Stomach (tissue), 9 donors: ENCODE results near the gene GPRC5B. TPM values are rescaled to one million over a fixed set of nuclear protein-coding genes. Genes with fewer than 3 reads are reported as not detected.
A peak's percentile ranks its signal among the peaks of the same experiment; 100 is the strongest.

Experiments
- DNase-seq, 2 donors: peaks; one replicate each; pipeline versions ENCODE4 v3.0.0 to v3.0.0-alpha.2; 2013 to 2019
- H3K27ac ChIP-seq, 5 donors: fragments of 200-600 bp in 4 of 5; sonication (generic) in 4 of 5; one replicate each; pipeline ENCODE4 v1.5.1; 2013 to 2019; ENCODE audit warnings: mild to moderate bottlenecking in 1 of 5, moderate library complexity in 1 of 5
- H3K27me3 ChIP-seq, 3 donors: fragments of 200-600 bp; sonication (generic); one replicate each; pipeline ENCODE4 v1.5.1; 2017 to 2019; ENCODE audit warnings: mixed run types in 1 of 3
- H3K36me3 ChIP-seq, 4 donors: fragments of 200-600 bp; sonication (generic); 1 replicate in 3 of 4; 2 replicates in 1 of 4; pipeline ENCODE4 v1.5.1; 2016 to 2019
- H3K4me1 ChIP-seq, 4 donors: fragments of 200-600 bp; sonication (generic); one replicate each; pipeline ENCODE4 v1.5.1; 2016 to 2019
- H3K4me3 ChIP-seq, 4 donors: fragments of 200-600 bp; sonication (generic) in 3 of 4; one replicate each; pipeline ENCODE4 v1.5.1; 2016 to 2019; ENCODE audit warnings: mild to moderate bottlenecking in 1 of 4
- H3K9me3 ChIP-seq, 4 donors: fragments of 200-600 bp; sonication (generic); one replicate each; pipeline ENCODE4 v1.5.1; 2016 to 2019
- CTCF ChIP-seq, 7 experiments: fragments of 450-650 bp in 4 of 7; fragments of 200-600 bp in 3 of 7; sonication (generic) in 3 of 7; IDR thresholded peaks; one replicate each; pipeline ENCODE4 v1.5.1; 2016 to 2019; ENCODE audit warnings: antibody characterized with exemption in 7 of 7, control low read depth in 2 of 7, mild to moderate bottlenecking in 1 of 7
- EP300 ChIP-seq: sonication (generic); formaldehyde crosslinking; IDR thresholded peaks from one replicate; pipeline ENCODE4 v1.6.1; 2017; ENCODE audit warnings: antibody characterized with exemption
- POLR2A ChIP-seq, 4 donors: fragments of 450-650 bp; IDR thresholded peaks; one replicate each; pipeline ENCODE4 v1.6.1; 2016; ENCODE audit warnings: antibody characterized with exemption in 4 of 4, control low read depth in 2 of 4, mild to moderate bottlenecking in 1 of 4, moderate library complexity in 1 of 4
- POLR2AphosphoS5 ChIP-seq, 3 donors: sonication (generic); formaldehyde crosslinking; IDR thresholded peaks; one replicate each; pipeline ENCODE4 v1.6.1; 2016; ENCODE audit warnings: antibody characterized with exemption in 3 of 3
- WGBS, 5 donors: extraction: QIAGEN DNeasy Blood & Tissue Kit in 3 of 5; methylation state at CpG; one replicate each; pipeline versions ENCODE4 v1.1.5 to v1.1.7; 2013 to 2018; 5-methylcytosine and 5-hydroxymethylcytosine counted together
- intact Hi-C: fragments of 100-400 bp; cut with DNase I; formaldehyde crosslinking; loops from one replicate; pipeline ENCODE4 v1.15.1; 2023; ENCODE audit warnings: low total_unique reads
- polyA plus RNA-seq, 3 donors: library from polyadenylated mRNA; stranded (reverse); fragments of 200-250 nt; gene quantifications; one replicate each; pipeline ENCODE4 v1.2.3, GENCODE V29; 2013
- total RNA-seq, 5 donors: library from RNA; depleted of rRNA; stranded (reverse); fragments of >200 nt; gene quantifications; one replicate each; pipeline versions ENCODE4 v1.1.0 to v1.2.3, GENCODE V29; 2014 to 2016
- donor health status: healthy with polysubstance abuse.
- donor health status: Bipolar disorder and iron deficiency.
- donor health status: healthy.

Gene GPRC5B
- total and polyA plus RNA-seq, 8 donors = 6.1 to 77.2 (median 24.6) TPM

DNA sequence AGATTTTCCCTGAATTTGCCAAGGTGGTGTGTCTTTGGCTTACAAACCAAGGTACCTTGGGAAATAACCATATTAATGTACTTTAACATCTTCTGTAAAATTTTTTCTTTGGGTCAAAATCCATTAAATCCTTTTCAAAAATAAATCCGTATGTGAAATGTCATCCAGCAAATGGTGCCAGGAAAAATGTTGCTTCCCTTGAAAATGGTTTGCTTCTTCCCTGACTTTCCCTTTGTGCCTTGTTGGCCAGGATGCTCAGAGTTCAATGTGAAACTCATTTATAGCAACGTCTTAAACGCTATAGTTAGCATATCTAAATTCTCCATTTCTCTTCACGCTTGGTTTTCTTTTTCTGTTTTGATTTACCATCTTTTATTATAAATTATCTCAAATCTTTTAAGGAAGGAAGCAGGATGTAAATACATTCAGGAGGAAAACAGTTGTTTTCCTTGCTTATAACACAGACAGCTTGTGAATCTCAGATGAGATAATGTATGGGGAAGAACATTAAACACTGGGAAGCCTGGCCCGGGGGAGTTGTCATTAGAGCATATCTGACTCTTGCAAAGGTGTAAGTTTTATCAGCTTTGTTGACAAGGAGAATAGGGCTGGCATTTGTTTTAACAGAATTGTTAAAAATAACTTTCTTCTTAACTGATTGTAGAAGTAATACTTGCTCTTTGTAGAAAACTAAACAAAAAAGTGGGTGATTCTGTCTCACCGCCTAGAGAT, 42.1 kb downstream of the GPRC5B start:
- Histone ChIP-seq H3K4me1 (peaks cover 0 to 10% (median 2%) of the 10 kb centered on the region in 4 donors), H3K4me3 (no peak overlapping the region), H3K27me3 (no peaks in the 10 kb centered on the region), H3K36me3 (no peaks in the 10 kb centered on the region), H3K9me3 (no peaks in the 10 kb centered on the region), H3K27ac (no peak overlapping the region)
- TF ChIP-seq CTCF (IDR thresholded peaks at IDR 0.05) (no peak), POLR2A (IDR thresholded peaks at IDR 0.05) (no peak), POLR2AphosphoS5 (IDR thresholded peaks at IDR 0.05) (no peak), EP300 (no peak)
- DNase-seq = no peak
- intact Hi-C loops = no loop called here
- 44 to 62% (median 47%) methylated on average over 6 of the region's 6 CpGs for WGBS, 5 donors

DNA sequence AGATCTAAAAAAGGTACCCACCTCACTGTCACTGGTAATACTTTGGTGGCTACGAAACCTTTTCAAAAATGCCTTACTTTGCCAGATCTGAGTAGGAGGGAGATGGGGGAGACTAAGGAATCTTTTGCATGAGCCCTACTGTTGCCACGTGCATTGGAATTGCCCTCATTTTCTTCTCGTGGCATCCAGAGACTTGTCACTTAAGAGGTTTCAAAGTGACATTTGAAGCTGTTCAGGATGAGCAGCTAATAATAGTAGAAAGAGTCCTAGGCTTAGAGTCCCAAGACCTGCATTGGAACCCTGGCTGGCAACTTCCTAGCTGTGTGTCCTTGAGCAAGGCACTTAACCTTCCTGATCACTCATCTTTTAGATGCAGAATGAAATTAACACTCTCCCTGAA, 43.5 kb downstream of the GPRC5B start:
- 72 to 94% (median 81%) methylated on average over 3 of the region's 3 CpGs for WGBS, 5 donors
- Histone ChIP-seq H3K36me3 (no peaks in the 10 kb centered on the region), H3K4me1 (peaks cover 0 to 13% (median 2%) of the 10 kb centered on the region in 4 donors), H3K9me3 (no peaks in the 10 kb centered on the region), H3K27ac (no peak overlapping the region), H3K27me3 (no peaks in the 10 kb centered on the region), H3K4me3 (no peak overlapping the region)
- no peak for DNase-seq
- intact Hi-C loops = no loop called here
- TF ChIP-seq EP300 = no peak
- TF ChIP-seq POLR2A (IDR thresholded peaks at IDR 0.05) = no peak
- TF ChIP-seq POLR2AphosphoS5 (IDR thresholded peaks at IDR 0.05) = no peak

GRCh38 chr16:19840524-19841110, 44.0 kb downstream of the GPRC5B start:
- peak in 1 of 2 donors; percentile 41 for DNase-seq
- TF ChIP-seq CTCF (IDR thresholded peaks at IDR 0.05) (no peak), POLR2A (IDR thresholded peaks at IDR 0.05) (no peak), POLR2AphosphoS5 (IDR thresholded peaks at IDR 0.05) (no peak), EP300 (no peak)
- Histone ChIP-seq H3K4me1 (peaks cover 0 to 13% (median 2%) of the 10 kb centered on the region in 4 donors), H3K9me3 (no peaks in the 10 kb centered on the region), H3K27ac (no peak overlapping the region), H3K4me3 (no peak overlapping the region), H3K36me3 (no peaks in the 10 kb centered on the region), H3K27me3 (no peaks in the 10 kb centered on the region)
- intact Hi-C loops = no loop called here
- 51 to 60% (median 56%) methylated on average over 3 of the region's 3 CpGs for WGBS, 5 donors

GRCh38 chr16:19837984-19838707, 46.5 kb downstream of the GPRC5B start:
- Histone ChIP-seq H3K4me3 (no peak overlapping the region), H3K36me3 (peaks cover 0 to 6% (median 0%) of the 10 kb centered on the region in 4 donors), H3K27ac (no peak overlapping the region), H3K9me3 (no peaks in the 10 kb centered on the region), H3K4me1 (peaks cover 0 to 13% (median 2%) of the 10 kb centered on the region in 4 donors), H3K27me3 (no peaks in the 10 kb centered on the region)
- intact Hi-C loops = no loop called here
- 83 to 87% (median 85%) methylated on average over 11 to 13 of the region's 13 CpGs for WGBS, 5 donors
- no peak for TF ChIP-seq POLR2A (IDR thresholded peaks at IDR 0.05)
- TF ChIP-seq POLR2AphosphoS5 (IDR thresholded peaks at IDR 0.05) = no peak
- TF ChIP-seq CTCF (IDR thresholded peaks at IDR 0.05) = no peak
- TF ChIP-seq EP300 = no peak
- DNase-seq = no peak
